Activated CD4-positive, alpha-beta memory T cell treated with anti-CD3 and anti-CD28 coated beads for 36 hours (primary cell): ENCODE data around the gene FSCN2. TPM values are rescaled to one million over a fixed set of nuclear protein-coding genes. Genes with fewer than 3 reads are reported as not detected.

ENCODE experiments used
- CTCF ChIA-PET: fragments of 350-600 bp; sonication (Branson Sonifier 250); formaldehyde crosslinking; loops from one replicate; lab custom pipeline; 2021; ENCODE audit warnings: antibody characterized with exemption, inconsistent platforms; lab: Charles Lee
- POLR2A ChIA-PET: fragments of 350-600 bp; sonication (Branson Sonifier 250); formaldehyde crosslinking; loops from one replicate; lab custom pipeline; 2021; ENCODE audit warnings: antibody characterized with exemption; lab: Charles Lee
- DNase-seq: peaks from one replicate; pipeline ENCODE4 v3.0.0-alpha.2; 2020
- H3K27ac Mint-ChIP-seq: one replicate; pipeline ENCODE4 v1.8.0; 2021; ENCODE audit warnings: mixed read lengths
- H3K27me3 Mint-ChIP-seq: one replicate; pipeline ENCODE4 v1.8.0; 2021; ENCODE audit warnings: mixed read lengths
- H3K36me3 Mint-ChIP-seq: one replicate; pipeline ENCODE4 v1.8.0; 2021; ENCODE audit warnings: mixed read lengths
- H3K4me1 Mint-ChIP-seq: one replicate; pipeline ENCODE4 v1.8.0; 2021; ENCODE audit warnings: low read depth, mixed read lengths
- H3K4me3 Mint-ChIP-seq: one replicate; pipeline ENCODE4 v1.8.0; 2021; ENCODE audit warnings: mild to moderate bottlenecking, mixed read lengths
- H3K9me3 Mint-ChIP-seq: one replicate; pipeline ENCODE4 v1.8.0; 2021; ENCODE audit warnings: mixed read lengths
- intact Hi-C: fragments of 100-400 bp; cut with micrococcal nuclease; formaldehyde crosslinking; loops from one replicate; pipeline ENCODE4 v1.15.1; 2023
- total RNA-seq, 2 experiments: library from RNA; stranded (reverse); gene quantifications; one replicate each; pipeline ENCODE4 v1.2.3, GENCODE V29; 2021

FSCN2 gene
- total RNA-seq, 2 experiments from 2014 or later, result 0.33 to 0.46 TPM

GRCh38 chr17:81550830-81551457, 22.8 kb downstream of the FSCN2 start:
- H3K9me3 Mint-ChIP-seq, result no peaks in the 10 kb centered on the region
- CTCF ChIA-PET, result interaction anchor here (1.0 to 2.1 kb wide), 2 partner anchors 32 to 66 kb away, joined by 4 to 6 read pairs; no protein-coding TSS in a partner anchor
- POLR2A ChIA-PET, result interaction anchor here (1.1 to 1.5 kb wide), 2 partner anchors 40 to 152 kb away, joined by 3 read pairs; partner anchors contain the start of gene MRPL12
- H3K27me3 Mint-ChIP-seq, result no peaks in the 10 kb centered on the region
- peaks cover 20% of the 10 kb centered on the region for H3K36me3 Mint-ChIP-seq
- H3K4me1 Mint-ChIP-seq, result peaks cover 33% of the 10 kb centered on the region
- no peak for DNase-seq
- peak overlapping the region; percentile 83 for H3K4me3 Mint-ChIP-seq
- peak overlapping the region; percentile 70 for H3K27ac Mint-ChIP-seq
- intact Hi-C loops, result no loop called here

GRCh38 chr17:81551458-81552243, 23.5 kb downstream of the FSCN2 start:
- Mint-ChIP-seq H3K27ac (peak overlapping the region; percentile 70), H3K4me1 (peaks cover 33% of the 10 kb centered on the region), H3K27me3 (no peaks in the 10 kb centered on the region), H3K4me3 (peak overlapping the region; percentile 83), H3K9me3 (no peaks in the 10 kb centered on the region), H3K36me3 (peaks cover 13% of the 10 kb centered on the region)
- intact Hi-C loops, result loop anchor here (2.0 kb wide), 2 partner anchors 39 to 115 kb away; partner anchors contain the start of genes ACTG1, CCDC137 and OXLD1
- peak; percentile 21 for DNase-seq
- POLR2A ChIA-PET, result interaction anchor here (0.7 to 1.7 kb wide), 6 partner anchors 15 to 68 kb away, joined by 3 to 14 read pairs (median 4); no protein-coding TSS in a partner anchor
- CTCF ChIA-PET, result interaction anchor here (0.8 to 2.1 kb wide), 5 partner anchors 38 to 256 kb away, joined by 3 to 9 read pairs (median 4); partner anchors contain the start of genes HGS and SLC38A10

GRCh38 chr17:81552244-81553017, 24.3 kb downstream of the FSCN2 start, which contains the start of gene FAAP100:
FAAP100 (minus strand) TSS chr17:81552353; CDS start chr17:81552330, 23 bp downstream.
- H3K4me3 Mint-ChIP-seq, result peak within 1 kb of the TSS; percentile 86
- ChIA-PET POLR2A (interaction anchor here (0.7 to 1.7 kb wide), 8 partner anchors 16 to 113 kb away, joined by 3 to 14 read pairs (median 4); partner anchors contain the start of gene ACTG1), CTCF (interaction anchor here (0.6 to 2.1 kb wide), 9 partner anchors 9 to 329 kb away, joined by 3 to 9 read pairs (median 3); partner anchors contain the start of genes CEP131, HGS and SLC38A10)
- H3K4me1 Mint-ChIP-seq, result peaks cover 33% of the 10 kb centered on the region
- H3K36me3 Mint-ChIP-seq, result peaks cover 13% of the 10 kb centered on the region
- H3K9me3 Mint-ChIP-seq, result no peaks in the 10 kb centered on the region
- DNase-seq, result peak; percentile 87
- intact Hi-C loops, result loop anchor here (1.0 to 2.0 kb wide), 3 partner anchors 40 to 308 kb away; partner anchors contain the start of genes ACTG1, CCDC137, OXLD1 and P4HB
- H3K27me3 Mint-ChIP-seq, result no peaks in the 10 kb centered on the region
- peak within 1 kb of the TSS; percentile 88 for H3K27ac Mint-ChIP-seq

GRCh38 chr17:81553018-81553615, 24.9 kb downstream of the FSCN2 start:
- Mint-ChIP-seq H3K9me3 (no peaks in the 10 kb centered on the region), H3K36me3 (peaks cover 16% of the 10 kb centered on the region), H3K27ac (peak overlapping the region; percentile 88), H3K4me3 (peak overlapping the region; percentile 86), H3K4me1 (peaks cover 33% of the 10 kb centered on the region), H3K27me3 (no peaks in the 10 kb centered on the region)
- ChIA-PET POLR2A (interaction anchor here (0.9 to 1.7 kb wide), 6 partner anchors 34 to 112 kb away, joined by 3 to 14 read pairs (median 4); partner anchors contain the start of gene ACTG1), CTCF (interaction anchor here (0.6 to 2.1 kb wide), 6 partner anchors 9 to 330 kb away, joined by 3 to 9 read pairs (median 4); partner anchors contain the start of gene CEP131)
- DNase-seq, result peak; percentile 88
- intact Hi-C loops, result loop anchor here (1.0 to 2.0 kb wide), 3 partner anchors 40 to 307 kb away; partner anchors contain the start of genes ACTG1, CCDC137, OXLD1 and P4HB

- intact Hi-C loops, result loop anchor here (1.0 to 2.0 kb wide), 3 partner anchors 41 to 307 kb away; partner anchors contain the start of genes ACTG1, CCDC137, OXLD1 and P4HB
- peak; percentile 23 for DNase-seq
- Mint-ChIP-seq H3K27me3 (no peaks in the 10 kb centered on the region), H3K9me3 (no peaks in the 10 kb centered on the region), H3K36me3 (peaks cover 18% of the 10 kb centered on the region), H3K27ac (peak overlapping the region; percentile 88), H3K4me1 (peaks cover 33% of the 10 kb centered on the region), H3K4me3 (peak overlapping the region; percentile 86)
- ChIA-PET CTCF (interaction anchor here (0.6 to 0.9 kb wide), 2 partner anchors 10 to 301 kb away, joined by 3 read pairs; no protein-coding TSS in a partner anchor), POLR2A (no interaction called here)
Observed at GRCh38 chr17:81553616-81554181, 25.5 kb downstream of the FSCN2 start.

- ChIA-PET CTCF (no interaction called here), POLR2A (no interaction called here)
- H3K4me1 Mint-ChIP-seq, result peaks cover 25% of the 10 kb centered on the region
- H3K9me3 Mint-ChIP-seq, result no peaks in the 10 kb centered on the region
- H3K27me3 Mint-ChIP-seq, result no peaks in the 10 kb centered on the region
- no peak for DNase-seq
- H3K4me3 Mint-ChIP-seq, result no peak overlapping the region
- intact Hi-C loops, result no loop called here
- peaks cover 13% of the 10 kb centered on the region for H3K36me3 Mint-ChIP-seq
- H3K27ac Mint-ChIP-seq, result no peak overlapping the region
Observed at GRCh38 chr17:81556175-81556691, 28.1 kb downstream of the FSCN2 start.

GRCh38 chr17:81556863-81557262, 28.7 kb downstream of the FSCN2 start:
- Mint-ChIP-seq H3K27ac (no peak overlapping the region), H3K27me3 (no peaks in the 10 kb centered on the region)
- POLR2A ChIA-PET, result no interaction called here

GRCh38 chr17:81557276-81558114, 29.3 kb downstream of the FSCN2 start:
- Mint-ChIP-seq H3K27me3 (no peaks in the 10 kb centered on the region), H3K36me3 (peaks cover 15% of the 10 kb centered on the region), H3K9me3 (no peaks in the 10 kb centered on the region), H3K4me1 (peaks cover 23% of the 10 kb centered on the region), H3K27ac (no peak overlapping the region), H3K4me3 (no peak overlapping the region)
- ChIA-PET POLR2A (no interaction called here), CTCF (no interaction called here)
- intact Hi-C loops, result no loop called here
- DNase-seq, result no peak

More at GRCh38 chr17:81556863-81557262, 28.7 kb downstream of the FSCN2 start:
- Mint-ChIP-seq H3K4me1 (peaks cover 23% of the 10 kb centered on the region), H3K4me3 (no peak overlapping the region), H3K36me3 (peaks cover 15% of the 10 kb centered on the region), H3K9me3 (no peaks in the 10 kb centered on the region)
- CTCF ChIA-PET, result no interaction called here
- intact Hi-C loops, result no loop called here
- DNase-seq, result no peak

- DNase-seq, result no peak
- peaks cover 15% of the 10 kb centered on the region for H3K36me3 Mint-ChIP-seq
- H3K4me3 Mint-ChIP-seq, result no peak overlapping the region
- H3K4me1 Mint-ChIP-seq, result peaks cover 22% of the 10 kb centered on the region
- ChIA-PET POLR2A (no interaction called here), CTCF (no interaction called here)
- intact Hi-C loops, result no loop called here
- no peak overlapping the region for H3K27ac Mint-ChIP-seq
- H3K27me3 Mint-ChIP-seq, result no peaks in the 10 kb centered on the region
- no peaks in the 10 kb centered on the region for H3K9me3 Mint-ChIP-seq
Observed at GRCh38 chr17:81558115-81558468, 29.9 kb downstream of the FSCN2 start.
